ENCODE measurements around the gene MS4A6A. TPM values are rescaled to one million over a fixed set of nuclear protein-coding genes. Genes with fewer than 3 reads are reported as not detected.

Gene MS4A6A
- polyA plus RNA-seq, 3 donors, result 978 to 3,009 (median 2,353) TPM

GRCh38 chr11:60222141-60222540 lies 39.3 kb upstream of the MS4A6A start:
- no peak for TF ChIP-seq CTCF (IDR thresholded peaks at IDR 0.05)
- intact Hi-C loops (cut with micrococcal nuclease), result no loop called here
- Histone ChIP-seq H3K4me3 (replicated peaks in 1 of 3; ENCODE audit: low read depth in 2 of 3, low read length in 3 of 3) (no peak overlapping the region), H3K4me1 (ENCODE audit: control insufficient read depth in 1 of 2, insufficient read depth in 2 of 2, low read length in 2 of 2) (peaks cover 0 to 16% of the 10 kb centered on the region in 2 donors), H3K27me3 (ENCODE audit: control insufficient read depth in 2 of 2, insufficient read depth in 2 of 2, low read length in 2 of 2) (no peaks in the 10 kb centered on the region), H3K36me3 (replicated peaks in 1 of 2; ENCODE audit: control insufficient read depth in 1 of 2, insufficient read depth in 2 of 2, low read length in 2 of 2) (peaks cover 12 to 43% of the 10 kb centered on the region in 2 donors), H2AFZ (ENCODE audit: insufficient read depth, low read depth, low read length, poor library complexity, severe bottlenecking) (no peak overlapping the region), H3K9ac (ENCODE audit: insufficient read depth, low read length, poor library complexity, severe bottlenecking) (no peak overlapping the region), H4K20me1 (ENCODE audit: insufficient read depth, low read length) (no peaks in the 10 kb centered on the region), H3K4me2 (replicated peaks; ENCODE audit: extremely low read depth, low read length, poor library complexity, severe bottlenecking) (no peak overlapping the region), H3K79me2 (ENCODE audit: insufficient read depth, low read length) (peaks cover 35% of the 10 kb centered on the region), H3K9me3 (replicated peaks in 1 of 2; ENCODE audit: control insufficient read depth in 1 of 2, insufficient read depth in 1 of 2, low read length in 2 of 2) (no peaks in the 10 kb centered on the region), H3K27ac (ENCODE audit: low read depth in 1 of 2, low read length in 2 of 2) (peak overlapping the region in 1 of 2 donors; percentile 14)
- no peak for DNase-seq
- WGBS (ENCODE audit: insufficient coverage), result no CpG with 5 or more reads among the region's 4 CpGs
- peaks cover 20% of the 10 kb centered on the region for H3K4me1 Mint-ChIP-seq
- peak overlapping the region in 3 of 7 donors; percentile 30 to 70 (median 42) for H3K27ac Mint-ChIP-seq
- H3K36me3 Mint-ChIP-seq, result peaks cover 42 to 63% of the 10 kb centered on the region in 2 donors
- peaks cover 0 to 3% (median 0%) of the 10 kb centered on the region in 3 donors for H3K27me3 Mint-ChIP-seq (ENCODE audit: low read depth in 3 of 3)
- H3K4me3 Mint-ChIP-seq, result no peak overlapping the region
- peaks cover 0 to 4% (median 0%) of the 10 kb centered on the region in 7 donors for H3K9me3 Mint-ChIP-seq

DNA sequence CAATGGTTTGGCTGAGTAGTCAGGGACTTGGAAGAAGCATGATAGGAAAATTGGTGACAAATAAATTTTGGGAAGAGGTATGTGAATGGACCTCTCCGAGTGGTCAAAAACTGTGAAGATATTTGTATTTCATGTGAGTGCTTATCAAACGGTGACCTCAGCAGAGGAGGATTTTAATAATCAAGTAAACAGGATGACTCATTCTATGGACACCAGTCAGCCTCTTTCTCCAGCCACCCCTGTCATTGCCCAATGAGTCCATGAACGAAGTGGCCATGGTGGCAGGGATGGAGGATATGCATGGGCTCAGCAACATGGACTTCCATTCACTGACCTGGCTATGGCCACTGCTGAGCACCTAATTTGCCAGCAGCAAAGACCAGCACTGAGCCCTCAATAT lies 38.8 kb upstream of the MS4A6A start:
- Histone ChIP-seq H3K9ac (ENCODE audit: insufficient read depth, low read length, poor library complexity, severe bottlenecking) (no peak overlapping the region), H3K36me3 (replicated peaks in 1 of 2; ENCODE audit: control insufficient read depth in 1 of 2, insufficient read depth in 2 of 2, low read length in 2 of 2) (peaks cover 12 to 43% of the 10 kb centered on the region in 2 donors), H3K4me2 (replicated peaks; ENCODE audit: extremely low read depth, low read length, poor library complexity, severe bottlenecking) (no peak overlapping the region), H3K4me3 (replicated peaks in 1 of 3; ENCODE audit: low read depth in 2 of 3, low read length in 3 of 3) (no peak overlapping the region), H3K27me3 (ENCODE audit: control insufficient read depth in 2 of 2, insufficient read depth in 2 of 2, low read length in 2 of 2) (no peaks in the 10 kb centered on the region), H3K9me3 (replicated peaks in 1 of 2; ENCODE audit: control insufficient read depth in 1 of 2, insufficient read depth in 1 of 2, low read length in 2 of 2) (no peaks in the 10 kb centered on the region), H3K79me2 (ENCODE audit: insufficient read depth, low read length) (peaks cover 31% of the 10 kb centered on the region), H3K27ac (ENCODE audit: low read depth in 1 of 2, low read length in 2 of 2) (peak overlapping the region in 1 of 2 donors; percentile 14), H2AFZ (ENCODE audit: insufficient read depth, low read depth, low read length, poor library complexity, severe bottlenecking) (no peak overlapping the region), H3K4me1 (ENCODE audit: control insufficient read depth in 1 of 2, insufficient read depth in 2 of 2, low read length in 2 of 2) (peaks cover 0 to 16% of the 10 kb centered on the region in 2 donors), H4K20me1 (ENCODE audit: insufficient read depth, low read length) (no peaks in the 10 kb centered on the region)
- H3K4me1 Mint-ChIP-seq, result peaks cover 20% of the 10 kb centered on the region
- H3K27ac Mint-ChIP-seq, result peak overlapping the region in 3 of 7 donors; percentile 12 to 43 (median 30)
- H3K4me3 Mint-ChIP-seq, result no peak overlapping the region
- peaks cover 42 to 61% of the 10 kb centered on the region in 2 donors for H3K36me3 Mint-ChIP-seq
- TF ChIP-seq CTCF (IDR thresholded peaks at IDR 0.05), result no peak
- peak; percentile 6 to 28 (median 10) for DNase-seq
- peaks cover 0 to 3% (median 0%) of the 10 kb centered on the region in 3 donors for H3K27me3 Mint-ChIP-seq (ENCODE audit: low read depth in 3 of 3)
- WGBS (ENCODE audit: insufficient coverage), result 33% methylated on average over 1 of the region's 3 CpGs
- intact Hi-C loops (cut with micrococcal nuclease), result no loop called here
- peaks cover 0 to 4% (median 0%) of the 10 kb centered on the region in 7 donors for H3K9me3 Mint-ChIP-seq

All from CD14-positive monocyte (primary cell).